ENCODE data around the gene VSIG10. TPM values are rescaled to one million over a fixed set of nuclear protein-coding genes. Genes with fewer than 3 reads are reported as not detected.
A peak's percentile ranks its signal among the peaks of the same experiment; 100 is the strongest.

Gene VSIG10
- total RNA-seq, 1 donor, result 22.5 TPM

GRCh38 chr12:118126119-118126757, 22.4 kb upstream of the VSIG10 start:
- TF ChIP-seq CTCF (IDR thresholded peaks at IDR 0.05; ENCODE audit: insufficient read depth, low read depth, low read length), result no peak
- no peak for DNase-seq (ENCODE audit: low read depth)
- H3K4me3 ChIP-seq (ENCODE audit: low read depth, low read length), result no peak overlapping the region

DNA sequence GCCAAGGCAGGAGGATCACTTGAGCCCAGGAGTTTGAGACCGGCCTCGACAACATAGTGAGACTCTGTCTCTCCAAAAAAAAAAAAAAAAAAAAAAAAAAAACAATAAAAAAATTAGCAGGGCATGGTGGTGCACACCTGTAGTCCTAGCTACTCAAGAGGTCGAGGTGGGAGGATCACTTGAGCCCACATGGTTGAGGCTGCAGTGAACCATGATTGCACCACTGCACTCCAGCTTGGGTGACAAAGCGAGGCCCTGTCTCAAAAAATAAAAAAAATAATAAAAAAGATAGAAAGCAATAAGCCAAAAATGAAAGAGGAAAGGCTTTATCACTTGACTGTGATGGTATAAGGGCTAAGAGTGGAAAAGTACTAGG, 21.9 kb upstream of the VSIG10 start:
- no peak for DNase-seq (ENCODE audit: low read depth)
- H3K4me3 ChIP-seq (ENCODE audit: low read depth, low read length), result no peak overlapping the region
- TF ChIP-seq CTCF (IDR thresholded peaks at IDR 0.05; ENCODE audit: insufficient read depth, low read depth, low read length), result no peak

DNA sequence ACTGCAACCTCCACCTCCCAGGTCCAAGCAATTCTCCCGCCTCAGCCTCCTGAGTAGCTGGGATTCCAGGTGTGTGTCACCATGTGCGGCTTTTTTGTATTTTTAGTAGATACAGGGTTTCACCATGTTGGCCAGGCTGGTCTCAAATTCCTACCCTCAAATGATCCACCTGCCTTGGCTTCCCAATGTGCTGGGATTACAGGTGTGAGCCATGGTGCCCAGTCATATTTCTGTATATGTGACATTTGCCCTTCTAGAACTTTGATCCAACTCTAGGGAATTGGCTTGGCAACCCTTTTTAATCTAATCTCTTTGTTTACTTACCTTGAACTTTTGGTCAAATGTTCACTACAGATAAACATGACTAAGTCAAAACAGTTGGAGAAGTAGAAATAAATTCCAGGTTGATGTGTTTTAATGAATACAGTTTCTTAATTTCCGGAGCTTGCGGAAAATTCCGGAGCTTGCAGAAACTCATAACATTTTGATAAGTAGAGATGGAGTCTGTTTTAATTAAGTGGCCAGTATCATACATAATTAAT, 20.6 kb upstream of the VSIG10 start:
- no peak for TF ChIP-seq CTCF (IDR thresholded peaks at IDR 0.05; ENCODE audit: insufficient read depth, low read depth, low read length)
- H3K4me3 ChIP-seq (ENCODE audit: low read depth, low read length), result no peak overlapping the region

DNA sequence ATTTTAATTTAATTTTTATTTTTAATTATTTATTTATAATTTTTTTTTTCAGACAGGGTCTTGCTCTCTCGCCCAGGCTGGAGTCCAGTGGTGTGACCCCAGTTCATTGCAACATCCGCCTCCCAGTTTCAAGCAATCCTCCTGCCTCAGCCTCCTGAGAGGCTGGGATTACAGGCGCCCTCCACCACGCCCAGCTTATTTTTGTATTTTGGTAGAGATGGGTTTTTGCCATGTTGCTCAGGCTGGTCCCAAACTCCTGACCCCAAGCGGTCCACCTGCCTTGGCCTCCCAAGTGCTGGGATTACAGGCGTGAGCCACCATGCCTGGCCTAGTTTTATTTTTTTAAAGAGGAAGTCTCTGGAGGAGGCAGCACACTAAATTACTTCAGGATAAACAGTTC, 18.5 kb upstream of the VSIG10 start:
- no peak for DNase-seq (ENCODE audit: low read depth)
- no peak overlapping the region for H3K4me3 ChIP-seq (ENCODE audit: low read depth, low read length)
- TF ChIP-seq CTCF (IDR thresholded peaks at IDR 0.05; ENCODE audit: insufficient read depth, low read depth, low read length), result no peak

More for the DNA sequence above, 20.6 kb upstream of the VSIG10 start:
- DNase-seq (ENCODE audit: low read depth), result no peak

DNA sequence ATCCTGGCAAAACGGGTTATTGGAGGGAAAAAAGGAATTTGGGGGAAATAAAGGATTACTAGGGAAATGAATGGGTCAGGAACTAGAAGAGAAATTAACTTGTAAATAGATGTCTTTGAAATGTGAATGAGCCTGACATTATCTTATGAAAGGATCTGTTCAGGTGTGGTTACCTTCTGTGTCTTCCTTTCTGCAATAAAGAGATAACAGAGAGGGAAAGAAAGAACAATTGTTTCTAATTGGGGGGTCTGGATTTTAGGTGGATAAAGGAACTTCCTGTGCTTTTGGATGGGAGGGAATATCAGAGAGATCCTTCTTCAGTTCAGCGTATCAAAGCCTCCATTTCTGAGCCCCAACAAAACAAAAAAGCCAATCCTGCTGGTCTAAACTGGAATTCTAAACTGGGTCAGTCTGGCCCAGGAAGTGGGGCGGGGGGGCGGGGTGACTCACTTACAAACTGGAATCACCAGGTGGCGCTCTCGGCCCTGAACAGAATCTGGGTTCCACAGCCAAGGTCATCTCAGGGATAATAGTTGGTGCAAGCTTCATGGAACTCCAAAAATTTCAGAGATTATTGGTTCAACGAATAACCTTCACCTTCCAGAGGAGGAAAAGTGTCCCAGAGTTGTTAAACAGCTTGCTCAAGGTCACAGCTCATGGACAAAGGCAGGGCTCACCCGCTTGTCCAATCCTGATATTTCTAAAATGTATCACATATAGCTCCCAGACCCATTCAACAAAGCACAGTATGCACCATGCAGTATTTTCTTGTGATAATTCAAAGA, 17.0 kb upstream of the VSIG10 start:
- DNase-seq (ENCODE audit: low read depth), result peak; percentile 71
- H3K4me3 ChIP-seq (ENCODE audit: low read depth, low read length), result no peak overlapping the region
- peak; percentile 42 for TF ChIP-seq CTCF (IDR thresholded peaks at IDR 0.05; ENCODE audit: insufficient read depth, low read depth, low read length)

GRCh38 chr12:118119449-118119879, 15.7 kb upstream of the VSIG10 start:
- no peak overlapping the region for H3K4me3 ChIP-seq (ENCODE audit: low read depth, low read length)
- no peak for DNase-seq (ENCODE audit: low read depth)
- no peak for TF ChIP-seq CTCF (IDR thresholded peaks at IDR 0.05; ENCODE audit: insufficient read depth, low read depth, low read length)
